ENCODE data around the gene MAP3K14.

MAP3K14 gene

GRCh38 chr17:45234641-45235415 lies 82.0 kb downstream of the MAP3K14 start:
- no peak for DNase-seq (ENCODE audit: low spot score)

- no peak for DNase-seq (ENCODE audit: low spot score)
Observed at GRCh38 chr17:45233423-45233924, 83.3 kb downstream of the MAP3K14 start.

- no peak for DNase-seq (ENCODE audit: low spot score)
Observed at GRCh38 chr17:45232514-45233422, 84.1 kb downstream of the MAP3K14 start.

GRCh38 chr17:45231481-45232116 lies 85.2 kb downstream of the MAP3K14 start:
- no peak for DNase-seq (ENCODE audit: low spot score)

DNA sequence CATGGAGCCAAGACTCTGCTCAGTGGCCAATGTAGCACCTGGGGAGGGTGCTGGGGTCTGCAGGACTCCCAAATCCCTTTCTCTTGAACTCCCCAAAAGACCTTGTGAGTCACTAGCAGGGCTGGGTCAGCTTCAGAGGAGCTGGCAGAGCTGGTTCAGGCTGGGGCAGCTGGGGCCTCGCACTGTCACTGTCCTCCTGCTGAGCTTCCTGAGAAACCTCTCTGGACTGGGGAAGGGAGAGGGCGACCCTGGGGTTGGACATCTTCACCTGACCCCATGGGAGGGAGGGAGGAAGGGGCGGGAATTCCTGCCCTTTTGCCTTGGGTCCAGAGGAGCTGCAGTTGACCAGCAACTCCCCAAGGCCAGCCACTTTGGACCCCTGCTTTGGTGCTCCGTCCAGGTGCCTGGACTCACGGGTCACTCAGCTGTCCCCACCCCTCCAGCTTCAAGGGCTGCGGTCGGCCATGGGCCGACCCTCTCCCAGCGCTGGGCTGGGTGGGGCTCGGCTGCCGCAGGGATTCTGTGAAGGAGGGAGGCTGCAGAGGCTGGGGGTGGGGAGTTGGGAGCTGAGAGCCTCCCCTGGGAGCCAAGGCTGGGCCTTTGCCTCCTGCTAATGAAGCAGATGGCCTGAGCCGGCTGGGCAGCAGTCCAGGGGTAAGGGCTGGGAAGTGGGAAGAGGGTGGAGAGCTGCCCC lies 85.9 kb downstream of the MAP3K14 start:
- DNase-seq (ENCODE audit: low spot score): peak; percentile 50

DNA sequence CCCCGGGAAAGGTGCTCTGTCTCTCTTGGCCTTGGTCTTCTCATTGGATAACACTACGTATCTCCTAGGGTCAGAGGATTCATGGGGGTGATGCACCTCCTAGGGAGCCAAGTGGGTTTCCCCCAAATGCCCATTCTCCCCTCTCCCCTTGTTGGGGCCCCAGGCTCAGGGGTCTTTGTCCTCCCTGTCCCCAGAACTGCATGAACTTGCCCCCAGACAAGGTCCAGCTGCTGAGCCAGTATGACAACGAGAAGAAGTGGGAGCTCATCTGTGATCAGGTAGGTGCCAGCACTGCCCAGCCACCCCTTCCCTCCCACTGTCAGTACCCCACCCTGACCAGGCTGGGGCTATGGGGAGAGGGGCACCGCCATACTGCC lies 86.4 kb downstream of the MAP3K14 start:
- DNase-seq (ENCODE audit: low spot score): no peak

DNA sequence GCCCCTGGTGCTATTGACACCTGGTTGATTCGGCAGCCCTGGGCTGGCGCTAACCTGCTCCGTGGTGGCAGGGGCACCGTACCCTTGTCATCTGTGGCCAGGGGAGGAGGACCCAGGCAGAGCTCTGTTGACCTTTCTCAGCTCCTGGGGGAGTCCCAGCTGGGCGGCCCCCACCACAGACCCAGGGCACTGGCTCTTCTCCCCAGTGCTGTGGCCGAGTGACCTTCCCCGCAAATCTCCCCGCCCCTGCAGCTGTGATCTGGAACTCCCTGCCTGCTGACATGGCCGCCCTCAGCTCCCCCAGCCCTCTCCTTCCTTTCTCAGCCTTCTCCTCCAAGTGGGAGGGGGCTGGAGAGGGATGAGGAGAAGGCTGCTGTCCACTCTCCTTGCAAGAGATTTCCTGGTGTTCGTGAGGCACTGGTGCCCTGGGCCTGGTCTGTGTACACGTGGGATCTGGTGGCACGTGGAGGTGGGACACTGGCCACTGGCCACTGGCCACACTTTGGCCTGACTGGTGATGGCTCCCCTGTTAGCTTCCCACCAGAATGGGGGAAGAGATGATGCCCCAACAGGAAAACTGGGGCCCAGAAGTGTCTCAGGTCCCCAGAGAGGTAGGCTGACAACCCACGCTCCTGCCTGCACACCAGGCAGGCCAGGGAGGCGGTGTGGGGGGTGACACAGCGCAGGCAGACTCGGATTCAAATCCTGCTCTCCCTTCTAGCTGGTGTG lies 87.0 kb downstream of the MAP3K14 start:
- DNase-seq (ENCODE audit: low spot score): no peak

DNA sequence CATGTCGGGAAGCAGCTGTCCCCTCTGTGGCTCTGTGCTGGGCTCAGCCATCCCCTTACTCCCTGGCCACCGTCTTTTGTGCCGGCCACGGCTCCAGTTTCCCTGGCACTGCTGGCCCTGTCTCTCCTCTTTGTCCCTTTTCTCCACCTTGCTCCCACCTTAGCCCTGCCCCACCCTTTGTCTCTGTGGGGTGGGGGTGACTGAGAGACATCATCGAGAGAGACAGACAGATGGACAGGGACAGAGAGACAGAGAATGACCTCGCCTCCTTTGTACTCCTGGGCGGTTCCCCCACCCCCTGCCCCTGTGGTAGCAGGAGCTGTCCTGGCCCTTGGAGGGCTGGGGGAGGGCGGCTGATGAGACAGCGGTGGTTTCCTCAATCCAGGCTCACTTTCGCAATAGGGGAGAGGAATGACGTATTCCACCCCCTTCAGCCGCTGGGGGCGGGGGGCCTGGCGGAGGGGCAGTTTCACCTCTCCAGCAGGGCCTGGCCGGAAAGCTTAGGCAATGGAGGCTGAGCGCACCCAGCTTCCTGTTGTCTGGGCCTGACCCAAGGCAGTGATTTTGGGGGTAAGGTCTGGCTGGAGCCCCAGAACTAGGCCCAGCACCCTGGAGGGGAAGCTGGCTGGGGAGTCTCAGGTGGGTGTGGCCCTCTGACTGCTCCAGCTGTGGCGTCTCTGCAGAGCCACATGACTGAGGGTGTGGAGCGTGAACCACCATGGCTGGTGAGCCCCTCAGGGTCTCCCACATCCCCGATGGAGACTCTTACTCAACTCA lies 87.9 kb downstream of the MAP3K14 start:
- peak; percentile 94 for DNase-seq (ENCODE audit: low spot score)

DNA sequence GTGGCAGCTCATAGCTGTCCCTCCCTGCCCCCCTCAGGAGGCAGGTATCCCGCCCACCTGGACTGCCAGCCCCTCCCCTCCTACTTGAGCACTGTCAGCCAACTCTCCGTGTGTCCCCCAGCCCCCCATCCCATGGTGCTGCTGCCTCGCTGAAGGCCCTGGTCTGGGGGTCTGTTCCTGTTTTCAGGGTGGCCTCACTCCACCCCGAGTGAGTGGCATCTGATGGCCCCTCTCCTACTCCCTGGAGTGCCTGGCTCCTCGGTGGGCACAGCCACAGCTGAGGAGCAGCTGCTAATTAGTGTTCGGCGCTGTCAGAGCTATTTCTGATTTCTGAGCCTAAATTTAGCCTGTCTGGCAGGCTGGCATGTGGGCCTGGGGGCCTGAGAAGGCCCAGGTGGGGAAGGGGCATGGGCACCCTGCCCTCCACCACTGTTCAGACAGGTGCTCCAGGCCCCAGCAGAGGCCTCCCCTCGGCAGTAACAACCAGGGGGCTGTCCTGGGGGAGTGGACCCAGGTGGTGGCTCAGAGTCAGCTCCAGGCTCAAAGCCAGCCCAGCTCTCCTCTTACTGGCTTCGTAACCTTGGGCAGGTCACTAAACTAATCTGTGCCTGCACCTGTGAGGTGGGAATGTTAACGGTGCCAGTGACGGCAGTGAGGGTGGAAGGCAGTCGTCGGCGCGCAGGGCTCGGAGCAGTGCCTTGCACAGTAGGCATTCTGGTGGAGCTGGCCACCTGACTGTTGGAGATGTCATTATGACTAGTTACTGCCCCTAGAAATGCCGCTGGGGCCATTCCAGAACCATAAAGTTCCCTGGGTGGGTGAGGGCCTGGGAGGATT lies 88.7 kb downstream of the MAP3K14 start:
- no peak for DNase-seq (ENCODE audit: low spot score)

DNA sequence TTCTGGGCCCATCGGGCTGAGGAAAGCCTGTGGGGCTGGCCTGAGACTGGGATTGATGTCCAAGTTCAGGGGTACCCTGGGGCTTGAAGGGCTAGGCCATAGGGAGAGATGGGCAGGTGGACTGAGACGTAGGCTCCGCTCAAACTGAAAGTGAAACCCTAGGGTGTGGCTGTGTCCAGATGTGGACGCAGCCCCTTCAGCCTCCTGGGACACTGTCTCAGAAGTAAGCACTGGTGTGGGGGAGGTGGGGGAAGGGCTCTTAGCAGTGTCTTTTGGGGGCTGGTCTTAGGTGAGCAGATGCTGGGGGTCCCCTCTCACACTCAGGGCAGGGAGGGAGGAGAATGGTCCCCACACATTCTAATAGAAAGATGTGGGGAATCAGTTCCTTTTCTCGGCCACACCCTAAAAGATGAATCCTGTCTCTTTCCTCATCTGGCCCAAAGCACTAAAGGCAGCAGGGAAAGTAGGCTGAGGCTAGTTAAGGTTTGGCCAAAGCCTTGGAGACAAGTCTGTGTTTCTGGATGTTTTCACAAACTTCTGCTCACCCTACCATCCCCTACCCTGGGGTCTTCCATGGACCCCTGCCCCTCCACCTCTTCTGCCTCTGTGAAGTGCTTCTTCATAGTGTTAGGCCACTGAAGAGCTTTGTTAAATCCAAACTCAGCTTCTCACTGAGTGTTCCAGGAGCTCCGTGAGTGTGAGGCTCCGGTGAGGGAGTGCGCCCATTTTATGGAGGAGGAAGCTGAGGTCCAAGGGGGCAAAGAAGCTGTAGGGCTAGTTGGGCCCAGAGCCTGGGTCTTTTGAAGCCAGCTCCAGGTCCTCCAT lies 89.5 kb downstream of the MAP3K14 start:
- DNase-seq (ENCODE audit: low spot score): no peak

DNA sequence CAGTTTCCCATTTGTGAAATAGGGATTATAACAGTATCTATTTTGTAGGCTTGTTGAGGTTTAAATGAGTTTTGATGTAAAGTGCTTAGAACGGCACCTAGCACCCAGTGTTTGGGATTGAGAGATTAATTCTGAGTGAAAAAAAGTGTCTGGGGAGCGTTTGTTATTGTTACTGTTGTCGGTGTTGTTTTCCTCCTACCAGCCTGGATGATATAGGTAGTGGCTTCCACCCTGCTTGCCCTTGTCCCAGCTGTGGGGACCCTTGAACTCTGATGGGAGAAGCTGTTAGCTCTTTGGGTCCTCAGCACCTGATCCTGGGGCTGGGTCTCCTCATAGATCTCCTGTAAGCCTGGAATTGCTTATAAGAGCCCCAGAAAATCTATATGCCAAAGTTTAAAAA lies 90.2 kb downstream of the MAP3K14 start:
- DNase-seq (ENCODE audit: low spot score): no peak

DNA sequence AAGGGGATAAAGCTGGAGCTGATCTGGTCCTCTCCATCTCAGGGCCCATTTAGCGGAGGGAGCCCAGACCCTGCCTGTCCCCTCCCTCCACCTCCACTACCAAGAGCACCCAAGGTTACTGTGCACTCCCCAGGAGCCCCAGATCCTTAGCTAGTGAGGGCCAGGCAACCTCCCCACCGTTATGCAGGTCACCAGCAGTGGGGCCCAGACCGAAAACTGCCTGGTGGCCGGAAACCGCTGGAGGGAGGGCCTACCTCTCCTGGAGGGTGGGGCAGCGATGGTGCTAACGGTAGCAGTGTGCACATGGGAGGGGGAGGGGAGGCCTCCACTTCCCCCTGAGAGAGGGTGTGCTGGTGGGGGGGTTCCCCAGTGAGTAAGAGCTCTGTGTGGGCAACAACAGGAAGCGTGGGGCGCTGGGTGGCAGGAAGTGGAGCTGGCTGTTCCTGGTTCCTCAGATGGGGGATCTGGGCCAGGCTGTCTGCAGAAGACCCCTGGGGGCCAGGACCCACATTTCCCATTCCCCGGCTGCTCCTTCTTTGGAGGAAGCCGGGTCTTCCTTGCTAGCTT lies 90.8 kb downstream of the MAP3K14 start:
- no peak for DNase-seq (ENCODE audit: low spot score)

DNA sequence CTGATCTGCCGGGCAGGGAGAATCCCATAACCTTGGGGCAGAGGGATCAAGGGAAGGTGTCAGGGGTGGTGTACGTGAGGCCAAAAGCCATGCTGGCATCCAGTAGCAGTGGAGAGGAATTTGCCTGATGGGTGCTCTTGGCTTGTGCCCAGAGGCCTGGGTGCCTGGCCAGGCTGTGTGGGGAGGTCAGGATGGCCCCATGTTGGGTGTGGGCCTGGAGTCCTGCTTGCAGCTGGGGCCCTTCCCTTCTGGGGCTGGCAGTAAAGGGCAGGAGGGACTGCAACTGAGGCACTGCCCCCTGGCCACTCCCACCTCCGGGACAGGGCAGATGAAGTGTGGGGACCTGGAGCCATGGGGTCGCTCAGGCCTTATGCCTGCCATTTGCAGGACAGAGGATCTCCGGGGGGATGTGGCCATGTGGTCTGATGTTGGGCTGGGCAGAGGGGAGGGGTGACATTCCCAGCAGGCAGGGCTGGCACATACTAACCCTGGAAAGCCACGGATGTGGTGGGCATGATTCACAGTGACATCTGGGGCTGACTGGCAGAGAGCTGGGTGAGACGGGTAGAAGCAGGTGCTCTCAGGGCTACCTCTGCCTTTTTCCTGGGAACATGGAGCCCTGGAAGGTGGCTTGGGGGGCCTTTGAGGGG lies 91.6 kb downstream of the MAP3K14 start:
- no peak for DNase-seq (ENCODE audit: low spot score)

DNA sequence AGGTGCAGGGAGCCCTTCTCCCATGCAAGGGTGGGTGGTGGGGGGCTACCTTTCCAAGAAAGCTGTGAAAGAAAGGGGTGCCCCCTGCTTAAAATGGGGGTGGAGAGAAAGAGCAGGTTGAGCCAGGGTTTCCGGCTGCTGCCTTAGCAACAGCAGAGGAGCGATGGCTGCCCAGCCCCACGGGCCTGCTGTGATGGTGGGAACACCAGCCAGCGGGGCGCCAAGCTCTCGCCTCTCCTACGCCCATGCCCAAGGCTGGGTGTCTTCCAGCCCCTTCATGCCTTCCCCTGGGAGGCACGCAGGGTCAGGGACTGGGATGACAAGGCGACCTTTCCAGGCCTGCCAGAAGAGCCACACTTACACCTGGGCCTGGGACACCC lies 92.2 kb downstream of the MAP3K14 start:
- DNase-seq (ENCODE audit: low spot score): no peak

- DNase-seq (ENCODE audit: low spot score): no peak
Observed at GRCh38 chr17:45223539-45224528, 93.0 kb downstream of the MAP3K14 start.

GRCh38 chr17:45222996-45223538 lies 93.8 kb downstream of the MAP3K14 start:
- DNase-seq (ENCODE audit: low spot score): no peak
